Measurements from ENCODE around the gene AOPEP.

Gene AOPEP

DNA sequence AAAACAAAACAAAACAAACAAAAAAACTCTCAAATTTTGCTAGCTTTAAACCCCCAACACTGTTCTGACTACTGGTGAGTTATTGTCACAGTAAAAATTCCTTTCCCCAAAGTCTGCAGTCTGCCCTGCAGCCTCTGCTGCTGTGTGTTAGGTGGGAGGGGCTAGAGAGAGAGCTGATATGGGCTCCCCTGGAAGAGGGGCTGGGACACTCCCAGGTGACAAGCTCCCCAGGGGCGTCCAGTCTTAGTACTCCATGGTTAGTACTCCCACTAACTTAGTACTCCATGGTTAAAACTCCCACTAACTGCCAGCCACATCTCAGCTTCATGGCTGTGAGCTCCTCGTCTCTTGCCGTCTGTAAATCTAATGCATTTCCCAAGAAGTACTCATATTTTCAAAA is 399.2 kb downstream of the AOPEP start:
- no peak for DNase-seq

DNA sequence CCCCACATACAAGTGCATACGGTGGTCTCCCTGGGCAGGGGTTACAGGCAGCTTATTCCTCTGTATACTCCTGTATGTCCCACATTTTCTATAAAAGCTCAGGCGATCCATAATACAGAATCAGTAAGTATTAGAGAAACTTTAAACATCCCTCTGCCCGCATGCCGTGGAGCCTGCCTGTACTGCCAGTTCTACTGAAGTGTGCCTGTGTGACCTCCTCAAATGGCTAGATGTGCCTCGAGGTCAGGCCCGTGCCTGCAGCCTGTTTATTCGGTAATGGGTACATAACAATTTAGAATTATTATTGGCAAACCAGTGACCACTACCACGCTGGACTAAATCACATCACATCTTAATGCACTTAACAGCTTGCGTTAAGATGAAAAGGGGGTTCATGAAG is 400.2 kb downstream of the AOPEP start:
- intact Hi-C loops (cut with DNase I), result loop anchor here (1.0 to 10.0 kb wide), 2 partner anchors 122 to 343 kb away; no protein-coding TSS in a partner anchor
- DNase-seq, result no peak

More for the DNA sequence above, 399.2 kb downstream of the AOPEP start:
- intact Hi-C loops (cut with DNase I), result loop anchor here (10.0 kb wide), 1 partner anchor 121 kb away; no protein-coding TSS in a partner anchor

DNA sequence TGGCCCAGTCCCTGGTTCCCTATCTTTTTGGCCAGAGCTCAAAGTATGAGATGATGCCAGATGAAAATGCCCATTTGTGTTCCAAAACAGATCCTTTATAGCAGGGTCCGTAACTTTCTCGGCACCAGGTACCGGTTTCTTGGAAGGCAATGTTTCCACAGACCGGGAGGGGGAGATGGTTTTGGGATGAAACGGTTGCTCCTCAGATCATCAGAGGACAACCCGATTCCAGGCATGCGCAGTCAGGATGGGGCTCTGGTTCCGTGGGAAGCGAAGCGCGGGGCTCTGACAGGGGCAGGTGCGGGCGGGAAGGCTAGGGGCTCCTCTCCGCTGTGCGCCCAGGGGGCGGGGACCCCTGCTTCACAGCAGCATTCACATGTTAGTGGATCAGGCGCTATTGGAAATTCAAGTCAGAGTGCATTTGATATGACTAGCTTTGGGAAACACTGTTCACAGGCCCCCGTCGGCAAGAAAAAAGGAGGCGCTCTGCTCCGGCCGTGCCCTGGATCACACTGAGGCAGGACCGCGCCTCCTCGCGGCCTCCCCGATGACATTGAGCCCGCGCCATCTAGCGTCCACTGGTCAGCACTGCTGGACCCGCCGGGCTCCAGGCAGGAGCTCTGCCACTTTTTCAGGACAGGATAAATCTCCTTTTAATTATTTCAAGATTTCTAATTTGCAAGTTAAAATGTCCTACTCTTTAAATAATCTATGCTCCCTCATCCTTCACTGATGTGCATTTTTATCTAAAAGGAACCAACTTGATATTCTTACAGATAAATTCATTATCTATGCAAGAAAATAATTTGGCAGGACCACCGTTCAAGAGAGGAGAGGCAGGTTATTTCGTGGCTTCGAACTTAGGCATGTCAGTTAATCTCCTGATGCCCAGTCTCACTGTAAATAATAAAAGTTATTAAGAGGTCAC is 401.0 kb downstream of the AOPEP start:
- DNase-seq, result peak; percentile 78 to 98 (median 90)
- intact Hi-C loops (cut with DNase I), result loop anchor here (1.0 to 10.0 kb wide), 2 partner anchors 123 to 344 kb away; no protein-coding TSS in a partner anchor

DNA sequence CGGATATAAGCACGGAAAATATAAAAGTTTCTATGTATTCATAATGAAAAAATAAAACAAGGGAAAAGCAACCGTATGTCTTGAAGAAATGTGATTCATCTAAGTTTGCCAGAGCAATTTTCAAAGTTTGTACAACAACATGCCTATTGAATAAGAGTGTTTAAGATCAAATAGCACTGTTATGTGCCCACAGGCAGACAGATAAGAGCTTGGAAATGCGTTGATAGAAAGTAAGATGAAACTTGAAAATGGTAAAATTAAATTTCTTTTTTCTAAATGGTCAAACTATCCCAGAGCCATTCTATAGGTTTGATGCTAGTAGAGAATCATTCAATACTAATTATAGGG is 401.7 kb downstream of the AOPEP start:
- no peak for DNase-seq
- intact Hi-C loops (cut with DNase I), result loop anchor here (10.0 kb wide), 1 partner anchor 123 kb away; no protein-coding TSS in a partner anchor

DNA sequence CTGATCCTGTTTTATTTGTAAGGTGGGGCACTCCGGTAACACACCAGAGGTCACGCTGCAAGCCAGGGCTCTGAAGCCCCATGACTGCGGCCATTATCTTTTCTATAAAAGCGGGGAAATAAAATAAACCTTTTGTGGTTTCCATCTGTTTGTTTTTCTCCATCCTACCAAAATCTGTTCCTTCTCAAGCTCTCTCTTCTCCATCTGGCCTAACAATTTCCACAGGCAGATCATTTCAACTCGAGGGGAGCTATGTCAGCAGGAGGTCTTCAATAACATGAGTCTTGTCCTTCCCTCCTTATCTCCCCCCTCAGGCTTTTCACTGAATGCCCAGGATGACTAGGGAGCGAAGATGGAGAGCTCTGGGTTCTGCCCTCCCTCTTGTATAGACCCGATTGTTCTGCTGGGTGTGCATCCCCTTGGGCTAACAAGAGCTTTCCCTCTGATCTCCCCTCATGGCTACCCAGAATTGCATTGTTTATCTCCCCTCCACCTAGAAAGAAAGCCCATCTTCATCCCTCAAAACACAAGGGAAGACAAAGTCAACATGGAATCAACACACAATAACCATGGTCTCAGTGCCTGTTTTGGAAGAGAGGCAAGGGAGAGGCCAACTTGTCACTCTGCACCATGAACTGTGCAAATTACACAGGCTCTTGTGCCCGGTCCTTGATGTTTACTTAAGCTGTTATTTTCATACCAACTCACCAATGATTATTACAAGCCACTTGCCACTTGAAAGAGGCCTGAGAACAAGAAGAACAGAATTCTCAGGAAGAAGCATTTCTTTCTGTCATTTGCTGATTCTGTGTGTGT is 403.2 kb downstream of the AOPEP start:
- intact Hi-C loops (cut with DNase I), result loop anchor here (2.0 to 10.0 kb wide), 2 partner anchors 125 to 449 kb away; no protein-coding TSS in a partner anchor
- no peak for DNase-seq

DNA sequence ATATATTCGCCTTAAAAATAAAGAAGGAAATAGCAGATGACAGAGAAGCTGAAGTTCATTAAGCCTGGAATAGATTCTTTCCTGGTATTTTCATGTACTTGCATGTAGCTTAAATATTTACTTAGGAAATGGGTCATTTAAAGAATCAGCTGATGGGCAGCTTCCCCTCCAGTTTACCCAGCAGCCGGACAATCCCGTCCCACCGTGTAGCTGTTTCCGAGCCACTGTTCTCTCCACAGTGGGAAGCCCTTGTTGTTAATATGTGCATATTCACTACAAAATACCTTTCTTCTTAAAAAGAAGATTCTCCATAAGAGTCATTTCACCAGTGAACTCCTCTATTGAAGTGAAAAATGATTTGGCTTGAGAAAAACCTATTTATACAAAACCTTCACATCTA is 404.0 kb downstream of the AOPEP start:
- intact Hi-C loops (cut with DNase I), result loop anchor here (2.0 kb wide), 1 partner anchor 450 kb away; no protein-coding TSS in a partner anchor
- no peak for DNase-seq

DNA sequence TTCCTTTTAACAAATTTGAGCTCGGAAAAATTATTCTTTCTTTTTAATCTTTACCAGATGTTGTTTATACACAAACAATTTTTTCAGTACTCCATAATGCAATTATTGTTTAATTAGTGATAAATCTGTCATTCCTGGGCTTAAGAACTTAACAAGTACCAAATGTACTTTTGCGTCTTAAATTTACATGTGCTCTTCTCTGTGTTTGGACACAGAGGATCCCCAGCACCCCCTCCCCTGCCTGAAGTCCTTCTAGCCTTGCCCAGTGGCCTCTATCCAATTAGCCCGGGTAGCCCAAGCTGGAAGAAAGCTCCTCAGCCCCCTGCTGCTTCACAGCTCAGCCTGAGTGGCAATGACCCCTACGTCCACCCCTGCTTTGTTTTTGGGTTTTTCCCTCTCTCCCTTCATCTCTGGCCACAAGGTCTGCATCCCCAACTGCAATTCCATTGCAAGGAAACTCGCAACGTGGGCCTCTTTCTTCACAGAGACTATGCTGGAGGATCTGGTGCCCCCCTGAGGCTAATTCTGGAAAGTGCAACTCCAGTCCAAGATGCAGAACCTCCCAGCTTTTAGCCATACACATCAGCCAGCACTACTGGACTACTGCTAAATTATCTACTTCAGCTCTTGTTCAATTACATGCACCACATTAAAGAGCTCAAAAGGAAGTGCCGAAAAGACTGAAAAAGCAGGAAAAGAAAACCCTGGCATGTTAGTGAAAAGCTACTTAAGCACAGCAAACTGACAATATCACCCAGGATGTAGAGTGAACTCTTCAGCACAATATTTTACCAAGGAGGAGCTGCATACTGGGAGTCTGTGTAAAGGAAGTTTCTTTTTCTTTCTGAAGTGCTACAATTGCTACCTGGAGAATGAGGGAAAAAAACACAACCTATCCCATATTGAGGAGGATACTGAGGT is 404.8 kb downstream of the AOPEP start:
- intact Hi-C loops (cut with DNase I), result loop anchor here (1.0 to 2.0 kb wide), 2 partner anchors 450 to 462 kb away; no protein-coding TSS in a partner anchor

DNA sequence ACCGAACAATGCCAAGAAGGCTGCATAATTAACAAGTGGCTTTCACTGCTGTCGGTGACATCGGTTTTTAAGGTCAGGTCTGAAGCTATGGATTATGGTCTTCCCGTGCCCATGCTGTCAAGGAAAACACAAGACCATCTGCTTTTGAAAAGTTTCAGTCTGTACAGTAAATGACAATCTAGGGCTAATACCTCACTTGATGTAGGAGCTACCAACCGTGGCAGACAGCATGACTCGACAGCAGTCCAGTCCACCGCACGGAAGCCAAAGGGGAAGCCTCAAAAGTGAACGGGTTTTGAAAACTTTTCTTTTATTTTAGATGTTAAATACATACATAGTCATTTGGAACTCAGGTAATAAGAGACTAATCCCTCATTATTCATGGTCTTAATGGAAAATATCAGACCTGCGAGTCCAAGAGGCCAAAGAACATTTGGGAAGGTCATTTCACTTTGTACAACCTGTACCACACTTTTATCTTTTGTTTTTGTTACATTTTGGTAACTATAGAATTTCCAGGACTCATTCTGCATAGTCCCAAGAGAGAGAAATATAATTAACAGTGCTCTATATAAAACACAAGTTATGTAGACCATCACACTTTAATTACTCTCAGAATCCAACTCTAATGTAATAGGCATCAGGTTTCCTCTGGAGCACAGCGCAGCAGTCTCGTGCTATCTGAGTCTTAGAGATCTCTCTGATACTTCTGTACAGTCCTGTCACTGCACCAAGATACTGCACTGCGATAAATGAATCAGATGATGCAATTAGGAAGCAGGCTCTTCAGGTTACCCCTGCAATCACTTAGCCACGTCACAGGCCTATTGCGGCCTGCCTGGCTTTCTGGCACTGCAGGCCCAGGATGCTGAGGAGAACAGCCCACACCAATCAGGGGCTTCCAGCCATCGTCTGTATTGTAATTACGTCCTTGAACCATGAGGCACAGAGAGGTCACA is 406.1 kb downstream of the AOPEP start:
- DNase-seq, result no peak
- intact Hi-C loops (cut with DNase I), result no loop called here

More for the DNA sequence above, 404.8 kb downstream of the AOPEP start:
- peak in 9 of 10 donors; percentile 55 to 96 (median 82) for DNase-seq

DNA sequence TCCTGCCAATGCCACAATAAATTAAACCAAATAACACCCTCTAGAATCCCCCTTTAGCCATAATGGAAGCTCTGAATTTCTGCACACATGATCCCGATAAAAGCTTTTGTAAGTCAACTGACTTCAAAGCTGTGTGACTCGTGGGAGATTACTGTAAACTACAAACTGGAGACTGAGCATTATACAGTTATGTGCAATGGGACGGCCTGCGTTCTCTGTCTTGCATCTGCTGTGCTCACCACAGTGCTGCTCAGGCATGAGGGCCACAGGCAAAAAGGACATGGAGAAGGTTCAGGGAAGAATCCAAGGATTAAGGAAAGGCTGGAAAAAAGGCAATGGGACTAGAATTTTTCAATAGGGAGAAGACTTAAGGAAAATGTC is 406.8 kb downstream of the AOPEP start:
- intact Hi-C loops (cut with DNase I), result no loop called here
- no peak for DNase-seq

DNA sequence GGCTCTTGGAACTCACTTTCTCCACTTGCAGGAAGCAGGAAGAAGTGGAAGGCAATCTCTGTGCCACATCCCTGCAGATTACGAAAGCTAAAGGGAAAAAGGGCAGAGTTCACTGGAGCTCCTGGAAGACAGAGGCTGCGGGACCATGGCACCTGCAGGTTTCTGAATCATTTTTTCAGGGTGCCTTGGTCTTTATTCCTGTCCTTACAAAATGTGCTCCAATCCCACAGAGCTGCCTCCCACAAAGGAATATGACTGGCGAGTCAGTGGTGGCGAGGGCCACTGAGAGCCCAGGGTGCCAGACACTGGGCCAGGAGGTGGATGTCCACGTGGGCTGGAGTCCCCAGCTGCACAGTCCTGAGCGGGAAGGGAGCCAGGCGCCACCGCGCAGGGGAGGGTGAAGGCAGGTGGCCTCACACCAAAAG is 408.0 kb downstream of the AOPEP start:
- DNase-seq, result no peak
- intact Hi-C loops (cut with DNase I), result no loop called here

DNA sequence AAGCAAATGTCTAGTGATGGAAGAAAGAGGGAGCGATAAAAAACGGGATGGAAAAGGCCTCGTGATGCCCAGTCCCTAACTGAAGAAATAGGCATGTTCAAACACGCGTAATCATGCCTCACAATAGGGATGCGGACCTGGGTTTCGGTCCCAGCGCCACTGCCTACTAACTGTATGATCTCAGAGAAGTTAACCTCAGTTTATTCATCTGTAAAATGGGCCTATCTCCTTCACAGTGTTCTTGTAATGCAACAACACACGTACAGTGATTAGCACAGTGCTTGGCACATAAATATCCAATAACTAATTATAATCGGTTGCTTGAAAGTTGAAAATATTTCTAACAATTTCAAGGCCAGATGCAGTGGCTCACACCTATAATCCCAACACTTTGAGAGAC is 409.3 kb downstream of the AOPEP start:
- no peak for DNase-seq
- intact Hi-C loops (cut with DNase I), result no loop called here
